GM12865 (cell line): ENCODE data around the gene CBX4.

ENCODE experiments used
- DNase-seq: peaks from one replicate; pipeline ENCODE4 v3.0.0; 2010; ENCODE audit warnings: low read depth
- H3K4me3 ChIP-seq: 2 replicates; pipeline ENCODE4 v1.5.1; 2011; ENCODE audit warnings: mild to moderate bottlenecking, low read depth, low read length, control low read depth
- TF ChIP-seq, protein P1 (sequence below): IDR thresholded peaks from 2 replicates; pipeline ENCODE4 v1.5.1; 2011; ENCODE audit warnings: low read length, control low read depth, low read depth, inconsistent platforms; ENCODE audit not compliant: insufficient read depth; ENCODE audit errors: missing control alignments

The CBX4 gene

DNA sequence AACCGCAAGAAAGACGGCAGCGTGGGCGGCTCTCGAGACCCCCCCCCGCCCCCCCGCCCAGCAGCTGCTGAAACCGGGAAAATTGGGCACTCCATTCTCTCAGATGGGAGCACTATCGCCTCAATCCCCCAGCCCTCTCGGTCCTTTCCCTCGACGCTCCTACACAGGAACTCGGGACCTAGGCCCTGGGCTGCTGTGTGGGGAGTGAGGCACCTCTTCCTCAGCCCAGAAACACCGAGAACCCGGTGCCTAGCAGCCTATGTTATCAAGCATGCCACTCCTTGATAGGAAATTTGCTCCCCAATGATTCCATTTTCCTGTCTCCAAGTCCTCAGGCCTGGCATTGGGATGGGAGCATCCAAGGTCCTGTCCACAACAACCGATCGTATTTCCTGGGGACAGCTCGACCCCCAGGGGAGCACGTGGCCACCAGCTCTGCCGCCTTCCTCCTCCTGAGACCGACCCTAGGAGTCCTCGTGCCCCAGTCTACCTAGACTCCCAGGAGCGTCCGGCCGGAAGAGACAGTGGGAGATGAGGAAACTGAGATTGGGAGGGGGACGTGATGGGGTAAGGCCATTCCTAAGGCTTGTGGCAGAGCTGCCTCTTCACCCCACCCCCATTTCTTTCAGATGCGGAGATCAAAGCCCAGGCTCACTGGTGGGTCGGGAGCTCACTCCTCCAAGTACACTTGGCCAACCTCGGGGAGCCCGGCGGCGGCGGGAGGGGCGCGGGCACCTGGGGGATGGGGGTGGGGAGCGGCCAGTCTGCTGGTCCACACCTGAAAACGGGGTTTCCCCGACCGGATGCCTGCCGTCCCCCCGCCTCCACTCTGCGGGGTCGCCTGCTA, 24.9 kb downstream of the CBX4 start:
- H3K4me3 ChIP-seq, result no peak overlapping the region
- DNase-seq, result no peak
- TF ChIP-seq, protein P1, sequence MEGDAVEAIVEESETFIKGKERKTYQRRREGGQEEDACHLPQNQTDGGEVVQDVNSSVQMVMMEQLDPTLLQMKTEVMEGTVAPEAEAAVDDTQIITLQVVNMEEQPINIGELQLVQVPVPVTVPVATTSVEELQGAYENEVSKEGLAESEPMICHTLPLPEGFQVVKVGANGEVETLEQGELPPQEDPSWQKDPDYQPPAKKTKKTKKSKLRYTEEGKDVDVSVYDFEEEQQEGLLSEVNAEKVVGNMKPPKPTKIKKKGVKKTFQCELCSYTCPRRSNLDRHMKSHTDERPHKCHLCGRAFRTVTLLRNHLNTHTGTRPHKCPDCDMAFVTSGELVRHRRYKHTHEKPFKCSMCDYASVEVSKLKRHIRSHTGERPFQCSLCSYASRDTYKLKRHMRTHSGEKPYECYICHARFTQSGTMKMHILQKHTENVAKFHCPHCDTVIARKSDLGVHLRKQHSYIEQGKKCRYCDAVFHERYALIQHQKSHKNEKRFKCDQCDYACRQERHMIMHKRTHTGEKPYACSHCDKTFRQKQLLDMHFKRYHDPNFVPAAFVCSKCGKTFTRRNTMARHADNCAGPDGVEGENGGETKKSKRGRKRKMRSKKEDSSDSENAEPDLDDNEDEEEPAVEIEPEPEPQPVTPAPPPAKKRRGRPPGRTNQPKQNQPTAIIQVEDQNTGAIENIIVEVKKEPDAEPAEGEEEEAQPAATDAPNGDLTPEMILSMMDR, result no peak

DNA sequence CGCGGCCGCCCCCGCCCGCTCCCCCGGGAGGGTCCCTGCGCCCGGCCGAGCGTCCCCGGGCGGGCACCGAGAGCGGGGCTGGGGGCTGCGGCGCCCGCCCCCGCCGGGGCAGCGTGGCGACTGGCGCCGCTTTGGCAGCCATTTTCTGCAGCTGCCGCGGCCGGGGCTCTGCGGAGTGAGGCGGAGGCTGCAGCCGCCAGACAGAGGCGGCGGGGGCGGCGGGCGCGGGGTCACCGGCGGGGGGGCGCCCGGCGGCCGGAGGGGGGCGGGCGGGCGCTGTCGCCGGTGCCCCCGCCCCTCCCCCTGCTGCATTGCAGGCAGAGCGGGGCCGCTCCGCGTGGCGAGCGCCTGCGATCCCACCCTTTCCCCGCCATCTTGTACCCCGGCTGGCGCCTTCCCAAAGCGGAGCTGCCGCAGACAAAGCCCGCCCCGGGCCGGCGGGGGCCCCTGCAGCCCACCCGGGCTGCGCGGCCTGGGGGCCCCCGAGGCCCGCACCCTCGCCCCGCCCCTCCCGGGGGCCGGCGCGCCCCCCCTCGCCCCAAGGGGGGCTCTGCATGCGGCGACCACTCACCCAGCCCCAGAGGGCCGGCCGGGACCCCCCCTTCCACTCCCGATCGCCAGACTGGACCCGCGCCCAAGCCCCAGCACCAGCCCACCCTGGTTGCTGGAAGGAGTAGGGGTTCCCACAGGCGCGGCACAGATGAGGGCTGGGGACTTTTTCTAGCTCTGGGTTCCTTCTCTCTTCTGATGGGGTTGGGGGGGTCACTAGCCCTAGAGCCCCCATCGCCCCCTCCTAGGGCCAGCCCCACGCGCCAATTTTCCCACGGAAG, 25.7 kb downstream of the CBX4 start:
- peak overlapping the region; percentile 18 for H3K4me3 ChIP-seq
- DNase-seq, result peak; percentile 47
- TF ChIP-seq, protein P1, result no peak

DNA sequence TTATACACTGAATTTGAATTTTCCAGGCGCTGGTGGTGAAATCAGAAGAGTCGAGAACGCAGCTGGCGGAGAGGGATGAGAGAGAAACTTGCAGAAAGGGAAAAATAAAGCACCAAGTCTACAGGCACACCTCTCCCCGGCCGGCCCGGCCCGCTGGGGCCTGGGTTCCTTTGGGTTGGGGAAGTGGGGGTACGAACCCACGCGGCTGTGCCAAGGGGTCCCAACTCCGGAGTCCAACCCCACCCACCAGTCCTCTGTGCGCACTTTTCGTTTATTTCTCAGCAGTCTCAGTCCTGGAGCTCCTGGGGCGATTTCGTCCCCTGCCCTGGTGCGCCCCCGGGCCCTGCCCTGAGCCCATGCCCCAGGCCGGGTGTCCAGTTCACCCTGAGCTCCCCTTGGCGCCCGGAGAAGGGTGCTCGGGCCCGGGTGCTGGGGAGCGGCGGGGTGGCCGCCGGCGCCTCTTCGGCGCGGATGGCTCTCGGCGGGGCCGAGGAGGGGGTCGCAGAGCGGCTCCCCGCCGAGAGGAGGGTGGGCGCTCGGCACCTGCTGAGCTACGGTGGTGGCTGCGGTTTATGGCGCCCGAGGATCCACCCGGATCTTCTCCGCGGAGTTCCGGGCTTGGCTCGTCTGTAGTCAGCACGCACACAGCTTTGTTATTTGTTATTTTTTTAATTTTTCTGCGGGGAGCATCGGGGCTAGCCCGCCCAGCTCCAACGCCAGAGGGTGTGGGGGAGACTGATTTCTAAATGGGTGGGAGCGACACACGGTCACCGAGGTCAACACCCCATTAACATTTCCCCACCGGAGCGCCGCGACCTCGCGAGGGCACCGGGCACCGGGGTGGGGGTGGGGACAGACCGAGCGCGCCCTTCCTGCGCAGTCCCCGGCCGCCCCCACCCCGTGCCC, 26.6 kb downstream of the CBX4 start:
- TF ChIP-seq, protein P1, result no peak
- DNase-seq, result no peak
- H3K4me3 ChIP-seq, result peak overlapping the region; percentile 53

DNA sequence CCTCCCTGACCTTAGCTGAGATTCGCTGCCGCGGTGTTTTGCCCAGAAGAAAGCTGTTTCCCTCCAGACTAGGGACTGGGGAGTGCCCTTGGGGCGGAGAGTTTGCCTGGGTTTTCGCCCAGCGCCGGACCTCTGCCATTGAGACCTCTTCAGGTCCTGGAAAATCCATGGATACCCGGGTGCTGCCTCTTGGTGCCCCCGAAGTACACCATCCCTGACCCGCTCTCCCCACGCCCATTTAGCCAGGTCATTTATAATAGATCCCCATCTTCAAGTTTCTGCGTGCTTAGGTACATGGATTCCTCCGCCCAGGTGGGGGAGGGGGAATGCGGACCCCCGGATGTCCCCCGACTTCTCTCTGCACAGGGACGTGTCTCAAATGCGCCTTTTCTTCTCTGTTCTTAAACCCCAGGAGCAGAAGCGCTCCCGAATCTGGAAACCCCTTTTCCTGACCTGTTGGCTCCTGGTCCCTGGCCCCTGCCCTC, 27.3 kb downstream of the CBX4 start:
- no peak for DNase-seq
- H3K4me3 ChIP-seq, result no peak overlapping the region
- TF ChIP-seq, protein P1, result no peak

DNA sequence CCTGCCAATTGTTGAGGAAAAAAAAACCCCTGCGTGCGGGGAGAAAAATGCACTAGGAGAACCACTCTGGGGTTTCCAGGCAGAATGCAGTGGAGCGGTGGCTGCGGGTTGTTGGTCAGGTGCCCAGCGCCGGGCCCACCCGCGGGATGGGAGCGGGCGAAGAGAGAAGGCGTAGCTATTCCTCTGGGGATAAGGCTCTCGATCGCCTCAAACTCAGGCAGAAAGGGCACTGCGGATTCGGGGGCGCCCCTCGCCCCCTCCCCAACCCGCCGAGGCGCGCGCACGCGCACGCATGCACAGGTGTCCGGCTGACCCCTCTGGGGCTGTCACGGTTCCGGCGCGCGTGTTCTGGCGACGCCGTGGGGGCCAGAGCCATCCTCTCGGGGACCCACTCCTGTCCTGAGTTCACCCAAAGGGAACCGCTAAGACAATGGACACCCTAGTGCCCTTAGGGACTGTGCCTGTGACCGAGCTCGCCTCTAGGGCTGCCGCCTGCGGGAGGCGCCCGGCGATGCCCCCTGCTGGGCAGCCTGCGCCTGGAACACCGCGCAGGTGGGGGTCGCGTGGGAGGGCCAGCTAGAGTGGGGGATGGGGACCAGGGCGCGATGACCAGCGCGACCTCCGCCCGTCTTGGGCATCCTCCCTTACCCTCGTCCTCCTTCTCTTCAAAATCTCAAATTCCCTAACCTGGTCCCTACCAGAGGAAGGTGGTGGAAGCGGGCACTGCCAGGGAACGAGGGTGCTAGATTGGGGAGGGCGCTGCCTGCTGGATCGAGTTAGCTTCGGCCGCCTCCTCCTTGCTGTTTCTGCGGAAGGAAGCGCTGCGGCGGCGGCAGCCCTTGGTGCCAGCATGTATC, 28.0 kb downstream of the CBX4 start:
- DNase-seq, result peak; percentile 62
- no peak overlapping the region for H3K4me3 ChIP-seq

More for the DNA sequence above, 28.0 kb downstream of the CBX4 start:
- TF ChIP-seq, protein P1, result peak; percentile 64
